CD4-positive, alpha-beta T cell treated with Interleukin-10 for 1 hour (primary cell): ENCODE results near the gene MBNL1.
"Not testable (repeated sequence)": the region's sequence is repeated elsewhere in the genome, so short reads cannot be mapped to it uniquely, and the experiment has no call there.

Source experiments
- DNase-seq: peaks from one replicate; pipeline ENCODE4 v3.0.0-alpha.2; 2020

MBNL1 gene

GRCh38 chr3:152416808-152417580 is 148.3 kb downstream of the MBNL1 start:
- no peak for DNase-seq

DNA sequence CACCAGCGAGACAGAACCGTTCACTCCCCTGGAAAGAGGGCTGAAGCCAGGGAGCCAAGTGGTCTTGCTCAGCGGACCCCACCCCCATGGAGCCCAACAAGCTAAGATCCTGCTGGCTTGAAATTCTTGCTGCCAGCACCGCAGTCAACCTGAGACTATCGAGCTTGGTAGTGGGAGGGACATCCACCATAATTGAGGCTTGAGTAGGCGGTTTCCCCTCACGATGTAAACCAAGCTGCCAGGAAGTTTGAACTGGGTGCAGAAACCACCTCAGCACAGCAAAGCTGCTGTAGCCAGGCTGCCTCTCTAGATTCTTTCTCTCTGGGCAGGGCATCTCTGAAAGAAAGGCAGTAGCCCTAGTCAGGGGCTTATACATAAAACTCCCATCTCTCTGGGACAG is 151.0 kb downstream of the MBNL1 start:
- DNase-seq, result no peak

GRCh38 chr3:152421162-152421561 is 152.4 kb downstream of the MBNL1 start:
- no peak for DNase-seq

DNA sequence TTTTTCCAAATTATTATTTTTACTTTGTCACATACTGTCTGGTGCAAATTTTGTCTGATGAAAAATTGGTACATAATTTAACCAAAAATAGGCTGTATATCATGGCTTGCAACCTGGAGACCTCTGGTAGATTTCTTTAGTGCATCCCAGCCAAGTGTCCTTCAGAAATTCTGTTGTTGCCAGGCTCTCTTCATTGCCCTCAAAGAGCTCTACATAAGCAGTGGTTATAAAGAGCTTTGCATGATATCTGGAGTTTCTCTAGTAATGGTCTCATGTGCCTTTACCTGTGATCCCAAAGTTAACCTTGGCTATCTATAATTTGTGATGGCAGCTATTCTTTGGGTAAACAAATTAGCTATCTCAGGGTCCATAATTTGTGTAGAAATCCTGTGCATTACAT is 157.7 kb downstream of the MBNL1 start:
- DNase-seq, result no peak

- no peak for DNase-seq
Measured at GRCh38 chr3:152428577-152428976, 159.8 kb downstream of the MBNL1 start.

GRCh38 chr3:152430223-152431002 is 161.7 kb downstream of the MBNL1 start:
- no peak for DNase-seq

GRCh38 chr3:152434142-152434541 is 165.4 kb downstream of the MBNL1 start:
- DNase-seq, result no peak

DNA sequence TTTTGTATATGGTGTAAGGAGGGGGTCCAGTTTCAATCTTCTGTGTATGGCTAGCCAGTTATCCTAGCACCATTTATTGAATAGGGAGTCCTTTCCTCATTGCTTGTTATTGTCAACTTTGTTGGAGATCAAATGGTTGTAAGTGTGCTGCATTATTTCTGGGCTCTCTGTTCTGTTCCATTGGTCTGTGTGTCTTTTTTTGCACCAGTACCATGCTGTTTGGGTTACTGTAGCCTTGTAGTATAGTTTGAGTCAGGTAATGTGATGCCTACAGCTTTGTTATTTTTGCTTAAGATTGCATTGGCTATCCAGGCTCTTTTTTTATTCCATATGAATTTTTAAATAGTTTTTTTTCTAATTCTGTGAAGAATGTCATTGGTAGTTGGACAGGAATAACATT is 166.5 kb downstream of the MBNL1 start:
- not testable (repeated sequence) for DNase-seq

- no peak for DNase-seq
Measured at GRCh38 chr3:152436707-152437590, 168.2 kb downstream of the MBNL1 start.

- no peak for DNase-seq
Measured at GRCh38 chr3:152438181-152438580, 169.5 kb downstream of the MBNL1 start.

GRCh38 chr3:152438706-152439105 is 170.0 kb downstream of the MBNL1 start:
- no peak for DNase-seq

- not testable (repeated sequence) for DNase-seq
Measured at GRCh38 chr3:152440243-152440642, 171.5 kb downstream of the MBNL1 start.

- DNase-seq, result no peak
Measured at GRCh38 chr3:152443212-152444023, 174.7 kb downstream of the MBNL1 start.

- DNase-seq, result peak; percentile 59
Measured at GRCh38 chr3:152444029-152444641, 175.4 kb downstream of the MBNL1 start.

- DNase-seq, result no peak
Measured at GRCh38 chr3:152445212-152445611, 176.5 kb downstream of the MBNL1 start.

DNA sequence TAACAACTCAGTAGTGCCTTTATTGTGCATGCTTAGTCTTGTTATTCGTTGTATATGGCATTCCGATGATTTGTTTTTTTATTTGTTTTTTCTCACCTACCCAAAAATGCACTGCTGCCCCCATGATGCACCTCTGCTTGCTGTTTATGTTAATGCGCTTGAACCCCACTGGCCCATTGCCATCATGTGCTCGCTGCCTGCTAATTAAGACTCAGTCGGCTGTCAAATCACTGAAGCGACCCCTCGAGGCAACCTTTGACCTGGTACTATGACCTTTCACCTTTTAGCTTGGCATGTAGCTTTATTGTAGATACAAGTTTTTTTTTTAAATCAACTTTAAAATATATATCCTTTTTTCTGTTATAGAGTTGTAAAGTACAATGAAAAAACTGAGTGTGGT is 177.8 kb downstream of the MBNL1 start:
- no peak for DNase-seq

GRCh38 chr3:152447511-152447910 is 178.8 kb downstream of the MBNL1 start:
- DNase-seq, result peak; percentile 35

DNA sequence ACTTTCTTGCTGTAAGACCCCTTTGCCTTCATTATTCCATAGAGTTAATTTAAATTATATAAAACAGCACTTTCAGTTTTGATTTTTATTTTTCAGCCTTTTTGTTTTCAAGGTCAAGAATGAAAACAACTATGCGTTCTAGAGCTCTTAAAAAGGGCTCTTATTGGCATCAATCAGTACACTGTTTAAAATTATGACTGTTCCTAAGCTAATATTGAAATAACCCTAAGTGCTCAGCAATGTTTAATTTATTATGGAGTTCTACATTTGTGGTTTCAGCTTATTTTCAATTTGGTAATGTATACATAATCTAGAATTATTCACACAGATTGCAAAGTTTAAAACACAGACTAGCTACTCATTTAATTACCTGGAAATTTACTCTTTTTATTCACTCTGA is 179.4 kb downstream of the MBNL1 start:
- DNase-seq, result no peak

DNA sequence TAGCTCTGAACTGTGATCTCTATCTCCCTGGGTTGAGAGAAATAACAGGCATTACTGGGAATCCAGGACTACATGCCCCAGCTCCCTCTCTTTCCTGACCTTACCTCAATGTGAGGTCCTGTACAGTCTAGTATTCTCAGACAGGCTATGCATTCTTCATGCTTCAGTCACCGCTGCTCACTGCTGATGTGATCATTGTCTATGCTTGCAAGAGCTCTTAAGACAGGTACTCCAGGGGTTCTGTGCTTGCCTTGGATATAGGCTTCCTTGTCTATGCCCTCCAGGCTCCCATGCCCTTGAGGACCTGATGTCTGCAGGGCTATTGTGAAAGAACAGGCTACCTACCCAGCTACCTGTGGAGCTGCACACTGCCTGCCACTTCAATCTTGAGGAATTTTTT is 183.6 kb downstream of the MBNL1 start:
- no peak for DNase-seq

DNA sequence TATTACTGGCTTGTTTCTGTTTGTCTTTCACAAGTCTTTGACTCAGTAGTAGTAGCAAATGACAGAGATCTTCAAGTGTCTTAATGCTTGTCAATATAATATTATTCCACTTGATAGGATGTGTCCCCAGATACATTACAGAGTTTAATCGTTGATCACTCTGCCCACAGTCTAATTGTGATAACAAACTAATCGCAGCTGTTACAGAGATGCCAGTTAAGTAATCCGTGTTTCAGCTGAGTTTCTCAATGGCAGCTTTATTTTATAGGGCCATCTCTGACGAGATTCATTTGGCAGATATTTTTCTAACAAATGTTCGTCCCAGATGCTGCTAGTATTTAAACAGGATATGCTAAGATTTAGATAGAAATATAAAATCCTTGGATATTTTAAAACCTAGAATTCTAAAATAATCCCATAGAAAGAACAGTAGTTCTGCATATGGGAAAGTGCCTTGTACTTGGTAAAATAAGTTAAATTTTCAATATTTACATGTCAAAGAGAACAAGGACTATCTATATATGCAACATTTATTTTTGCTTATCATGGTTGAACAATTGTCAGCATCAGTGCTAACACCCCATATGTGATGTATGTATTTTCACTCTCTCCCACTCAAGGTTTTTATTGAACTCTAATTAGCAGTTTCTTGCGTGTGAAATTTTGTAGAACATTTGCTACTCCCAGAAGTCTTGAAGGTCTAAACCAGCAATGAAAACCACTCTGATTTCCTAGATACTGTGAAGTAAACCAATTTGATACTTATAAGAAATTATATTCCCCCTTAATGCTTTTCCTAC is 185.5 kb downstream of the MBNL1 start:
- DNase-seq, result no peak

DNA sequence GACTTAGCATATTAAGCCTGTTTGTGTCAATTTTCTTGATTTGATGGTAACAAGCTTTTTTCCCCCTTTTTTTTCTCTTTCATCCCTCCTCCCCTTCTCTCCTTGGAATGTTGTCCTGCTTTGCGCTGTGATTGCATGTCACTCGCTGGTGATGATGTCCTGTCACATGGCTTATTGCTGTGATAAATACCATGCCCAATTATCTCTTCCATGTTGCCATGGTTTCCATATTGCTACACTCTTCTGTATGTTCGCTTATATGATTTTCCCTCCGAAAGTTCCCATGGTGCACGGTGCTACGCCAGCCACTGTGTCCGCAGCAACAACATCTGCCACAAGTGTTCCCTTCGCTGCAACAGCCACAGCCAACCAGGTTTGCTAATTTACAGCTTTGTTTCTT is 187.3 kb downstream of the MBNL1 start:
- no peak for DNase-seq
